DMS153 treated with DMSO at 0.1 percent for 48 hours (cell line): ENCODE data around the gene PALM.
"Not testable (repeated sequence)": the region's sequence is repeated elsewhere in the genome, so short reads cannot be mapped to it uniquely, and the experiment has no call there.

Experiments used
- DNase-seq: peaks from one replicate; lab custom pipeline; 2025; ENCODE audit not compliant: unreplicated experiment; lab: John Stamatoyannopoulos, UW

Gene PALM, protein sequence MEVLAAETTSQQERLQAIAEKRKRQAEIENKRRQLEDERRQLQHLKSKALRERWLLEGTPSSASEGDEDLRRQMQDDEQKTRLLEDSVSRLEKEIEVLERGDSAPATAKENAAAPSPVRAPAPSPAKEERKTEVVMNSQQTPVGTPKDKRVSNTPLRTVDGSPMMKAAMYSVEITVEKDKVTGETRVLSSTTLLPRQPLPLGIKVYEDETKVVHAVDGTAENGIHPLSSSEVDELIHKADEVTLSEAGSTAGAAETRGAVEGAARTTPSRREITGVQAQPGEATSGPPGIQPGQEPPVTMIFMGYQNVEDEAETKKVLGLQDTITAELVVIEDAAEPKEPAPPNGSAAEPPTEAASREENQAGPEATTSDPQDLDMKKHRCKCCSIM

DNA sequence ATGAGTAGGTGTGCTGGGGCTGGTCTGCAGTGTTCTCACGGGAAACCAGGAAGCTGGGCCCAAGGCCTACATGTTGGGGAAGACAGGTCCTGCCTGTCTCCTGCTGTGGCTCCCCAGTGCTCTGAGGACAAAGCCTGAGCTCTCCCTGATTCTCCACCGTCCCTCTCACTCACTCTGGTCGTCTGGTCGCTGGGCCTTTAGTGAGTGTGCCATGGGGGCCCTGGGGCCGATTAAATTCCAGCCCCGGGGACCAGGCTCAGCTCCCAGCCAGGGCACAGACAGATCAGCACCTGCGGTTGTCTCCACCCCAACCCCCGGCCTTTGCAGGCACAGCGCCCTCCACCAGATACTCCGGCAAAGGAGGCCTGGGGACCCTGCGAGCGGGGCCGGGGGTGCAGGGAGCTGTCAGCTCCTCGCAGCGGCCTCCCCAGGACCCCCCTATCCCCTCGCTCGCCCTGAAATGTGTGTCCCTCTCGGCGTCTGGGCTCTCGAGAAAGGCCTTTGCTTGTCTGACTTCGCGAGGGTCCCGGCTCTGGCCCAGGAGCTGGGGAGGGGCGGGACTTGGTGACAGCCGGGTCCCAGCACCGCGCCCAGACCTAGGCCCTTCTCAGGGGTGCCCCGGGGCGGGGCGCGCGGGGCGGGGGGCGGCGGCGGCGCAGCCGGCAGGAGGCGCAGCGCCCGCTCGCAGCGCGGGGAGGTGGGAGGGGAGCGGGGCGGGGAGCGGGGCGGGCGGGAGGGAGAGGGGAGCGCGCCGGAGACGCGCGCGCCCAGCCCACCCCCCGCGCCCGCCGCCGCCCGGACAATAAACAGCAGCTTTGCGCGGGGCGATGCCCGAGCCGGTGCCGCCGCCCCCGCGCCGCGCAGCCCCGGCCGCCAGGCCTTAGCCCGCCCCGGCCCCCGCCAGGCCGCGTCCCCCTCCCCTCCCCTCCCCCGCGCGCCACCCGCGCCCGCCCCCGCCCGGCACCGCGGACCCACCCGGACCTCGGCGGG, at the start of gene PALM:
Gene PALM (plus strand): TSS at position 782 of the 990 bp plus-strand sequence. CDS start 212 bp downstream, outside the sequence.
- DNase-seq, result no peak

DNA sequence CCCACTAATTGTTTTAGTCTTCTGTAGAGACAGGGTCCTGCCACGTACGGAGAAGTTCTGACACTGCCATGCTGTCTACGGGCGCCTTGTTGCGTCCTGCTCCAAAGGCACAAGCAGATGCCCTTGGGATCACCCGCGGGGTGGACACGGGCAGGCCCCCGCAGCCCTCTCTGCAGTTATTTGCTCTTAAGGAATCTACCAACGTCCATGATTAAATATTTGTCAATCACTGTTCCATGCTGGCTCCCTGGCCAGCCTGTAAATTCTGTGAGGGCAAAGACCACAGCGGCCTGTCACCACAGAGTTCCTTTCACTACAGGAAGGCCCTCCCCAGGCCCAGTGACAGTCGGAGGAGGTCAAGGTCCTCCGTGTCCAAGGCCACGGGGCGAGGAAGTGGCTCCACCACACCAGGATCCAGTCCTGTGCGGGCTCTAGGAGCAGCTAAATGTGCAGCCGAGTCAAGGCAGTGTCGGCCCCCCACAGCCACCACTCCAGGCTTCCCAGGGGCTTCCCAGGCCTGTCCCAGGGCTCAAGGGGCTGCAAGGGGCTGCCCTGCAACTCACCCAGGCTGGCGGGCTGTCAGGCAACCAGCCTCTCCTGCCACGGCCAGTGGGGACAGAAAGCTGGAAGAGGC, 47.8 kb upstream of the PALM start:
- DNase-seq, result no peak

DNA sequence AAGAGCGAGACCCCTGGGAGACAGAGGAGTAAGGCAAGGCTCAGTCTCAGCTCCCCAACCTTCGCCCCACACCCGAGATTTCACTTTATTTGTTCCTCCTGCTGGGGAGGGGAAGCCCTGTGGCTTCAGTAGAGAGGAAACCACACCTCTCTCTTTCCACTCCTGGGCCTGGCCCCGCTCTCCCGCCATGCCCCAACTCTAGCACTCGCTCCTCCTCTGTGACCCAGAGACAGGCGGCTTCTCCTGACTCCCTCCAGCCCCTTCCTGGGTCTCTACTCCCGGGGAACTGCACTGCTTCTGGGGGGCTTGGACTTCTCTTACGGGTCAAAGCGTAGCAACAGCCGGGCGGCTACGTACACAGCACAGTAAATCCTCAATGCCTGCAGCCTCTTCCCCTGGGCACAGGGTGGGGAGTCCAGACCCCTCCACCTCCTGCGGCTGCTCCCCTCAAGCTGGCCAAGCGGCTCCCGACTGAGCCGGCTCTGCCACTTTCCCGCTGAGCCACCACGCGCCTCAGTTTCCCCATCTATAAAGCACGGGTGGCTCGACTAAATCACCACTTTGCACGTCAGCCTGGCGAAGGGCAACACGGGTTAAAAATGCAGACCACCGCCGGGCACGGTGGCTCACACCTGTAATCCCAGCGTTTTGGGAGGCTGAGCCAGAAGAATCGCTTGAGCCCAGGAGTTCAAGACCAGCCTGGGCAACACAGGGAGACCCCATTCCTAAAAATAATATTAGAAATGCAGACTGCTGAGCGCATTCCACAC, 47.1 kb upstream of the PALM start:
- no peak for DNase-seq

DNA sequence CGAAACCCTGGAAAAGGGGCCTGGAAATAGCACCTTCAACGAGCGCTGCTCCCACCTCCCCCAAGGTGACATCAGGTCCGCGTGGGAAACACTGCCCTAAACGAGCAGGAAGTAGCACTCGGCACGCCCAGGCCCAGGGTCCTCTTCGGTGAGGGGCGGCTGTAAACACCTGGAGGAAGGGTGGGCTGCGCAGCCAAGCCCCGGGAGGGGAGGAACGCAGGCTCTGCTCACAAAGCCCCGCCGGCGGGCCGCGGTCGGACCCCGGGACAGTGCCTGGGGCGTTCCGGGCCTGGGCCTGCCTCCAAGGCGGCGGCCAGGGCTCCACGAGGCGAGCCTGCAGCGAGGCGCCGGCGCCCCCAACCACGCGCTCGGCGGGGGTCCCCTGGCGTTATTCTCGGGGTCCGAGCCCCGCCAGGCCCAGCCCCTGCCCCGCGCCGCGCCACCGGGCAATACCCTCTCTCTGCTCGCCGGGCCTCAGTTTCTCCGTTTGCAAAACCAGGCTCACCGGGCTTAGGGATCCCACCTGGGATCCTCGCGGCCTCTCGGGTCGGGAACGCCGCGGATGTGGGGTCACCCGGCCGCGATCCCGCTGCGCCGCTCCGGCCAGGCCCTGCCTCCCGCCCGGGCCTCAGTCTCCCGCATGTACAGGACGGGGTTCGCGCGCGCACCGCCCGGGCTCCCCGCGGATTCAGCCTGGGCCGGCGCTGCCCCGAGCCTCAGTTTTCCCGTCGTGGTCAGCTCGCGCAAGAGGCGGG, 46.4 kb upstream of the PALM start:
- DNase-seq, result no peak

GRCh38 chr19:662962-663681, 45.6 kb upstream of the PALM start, which contains the start of gene RNF126:
RNF126 (minus strand) TSS chr19:663214; CDS start chr19:663121, 93 bp downstream.
- DNase-seq, result peak; percentile 29

GRCh38 chr19:663682-664117, 45.0 kb upstream of the PALM start:
- no peak for DNase-seq

DNA sequence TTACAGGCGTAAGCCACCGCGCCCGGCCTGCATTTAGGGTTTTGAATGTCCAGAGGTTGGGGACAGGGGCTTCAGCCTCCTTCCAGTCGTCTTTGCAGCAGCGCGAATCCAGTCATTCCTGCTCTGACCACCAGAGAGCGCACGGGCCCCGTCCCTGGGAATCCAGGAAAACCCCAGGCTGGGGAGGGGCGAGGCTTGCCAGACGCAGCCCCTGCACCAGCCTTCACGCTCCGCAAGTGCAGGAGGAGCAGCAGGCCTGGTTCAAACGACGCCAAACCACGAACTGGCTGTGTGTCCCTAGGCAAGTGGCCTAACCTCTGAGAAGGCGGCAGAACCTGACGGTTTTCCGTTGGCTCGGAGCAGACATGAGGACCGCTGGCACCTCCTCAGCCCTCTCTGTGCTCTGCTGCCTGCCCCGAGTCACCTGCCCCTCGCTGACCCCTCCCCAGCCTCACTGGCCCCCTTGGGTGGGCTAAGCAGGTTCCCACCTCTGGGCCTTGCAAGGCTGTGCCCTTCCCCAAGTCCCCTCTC, 43.8 kb upstream of the PALM start:
- peak; percentile 30 for DNase-seq

- DNase-seq, result not testable (repeated sequence)
Observed at GRCh38 chr19:666985-667573, 41.7 kb upstream of the PALM start.

GRCh38 chr19:668675-669434, 39.9 kb upstream of the PALM start:
- not testable (repeated sequence) for DNase-seq

GRCh38 chr19:670609-671075, 38.1 kb upstream of the PALM start:
- DNase-seq, result no peak

DNA sequence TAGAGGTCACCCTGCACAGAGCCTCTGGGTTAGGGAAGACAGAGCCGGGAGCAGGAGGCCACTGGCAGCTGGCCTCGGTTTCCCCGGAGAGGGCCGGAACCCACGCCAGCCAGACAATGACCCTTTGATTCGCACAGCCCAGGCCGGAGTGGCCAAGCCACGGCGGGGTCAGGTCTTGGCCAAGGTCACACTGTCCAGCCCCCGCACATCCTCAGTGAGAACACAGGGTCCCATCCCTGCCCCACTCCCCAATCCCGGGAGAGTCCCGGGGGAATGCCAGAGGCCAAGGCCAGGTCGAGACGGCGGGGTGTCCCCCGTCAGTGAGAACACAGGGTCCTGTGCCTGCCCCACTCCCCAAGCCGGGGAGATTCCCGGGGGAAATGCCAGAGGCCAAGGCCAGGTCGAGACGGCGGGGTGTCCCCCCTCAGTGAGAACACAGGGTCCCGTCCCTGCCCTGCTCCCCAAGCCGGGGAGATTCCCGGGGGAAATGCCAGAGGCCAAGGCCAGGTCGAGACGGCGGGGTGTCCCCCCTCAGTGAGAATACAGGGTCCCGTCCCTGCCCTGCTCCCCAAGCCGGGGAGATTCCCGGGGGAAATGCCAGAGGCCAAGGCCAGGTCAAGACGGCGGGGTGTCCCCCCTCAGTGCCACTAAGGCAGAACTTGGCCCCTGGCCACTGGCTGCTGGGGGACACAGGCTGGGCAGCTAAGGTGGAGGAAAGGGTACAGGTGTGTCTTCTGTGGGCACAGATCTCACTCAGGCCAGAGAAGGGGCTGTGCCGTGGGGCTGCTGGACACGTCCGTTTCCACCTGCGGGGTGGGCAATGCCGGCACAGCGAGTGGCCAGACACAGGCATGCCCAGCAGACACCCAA, 34.2 kb upstream of the PALM start:
- no peak for DNase-seq

- DNase-seq, result no peak
Observed at GRCh38 chr19:676007-676338, 32.8 kb upstream of the PALM start.

DNA sequence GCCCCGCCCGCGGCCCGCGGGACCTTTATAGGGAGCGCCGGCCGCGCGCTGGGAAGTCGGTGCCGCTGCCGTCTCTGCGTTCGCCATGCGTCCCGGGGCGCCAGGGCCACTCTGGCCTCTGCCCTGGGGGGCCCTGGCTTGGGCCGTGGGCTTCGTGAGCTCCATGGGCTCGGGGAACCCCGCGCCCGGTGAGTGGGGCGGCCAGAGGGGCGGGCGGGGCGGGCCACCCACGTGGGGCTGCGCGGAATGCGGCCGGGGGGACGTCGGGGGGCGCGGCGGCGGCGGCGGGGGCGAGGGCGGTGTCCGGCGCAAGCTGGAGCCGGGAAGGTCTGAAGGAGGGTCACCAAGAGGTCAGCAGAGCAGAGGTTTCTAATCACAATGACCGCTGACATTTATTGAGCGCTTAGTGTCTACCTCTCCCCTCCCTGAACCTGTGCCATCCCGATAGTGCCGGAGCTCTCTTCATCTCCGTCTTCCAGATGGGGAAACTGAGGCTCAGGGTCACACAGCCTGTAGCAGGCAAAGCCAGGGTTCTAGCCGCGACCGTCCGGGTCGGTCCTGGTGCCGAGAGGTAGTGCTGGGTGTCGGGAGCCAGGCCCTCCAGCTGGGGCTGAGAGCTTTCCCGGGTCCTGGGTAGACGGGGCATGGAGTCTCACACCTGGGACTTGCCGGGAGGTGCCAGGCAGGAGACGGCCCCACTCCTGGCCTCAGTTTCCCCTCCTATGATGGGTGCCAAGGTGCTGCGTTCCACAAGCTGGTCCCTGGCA, 32.2 kb upstream of the PALM start, which contains the start of gene FSTL3:
Gene FSTL3 (plus strand): TSS at position 54 of the 767 bp plus-strand sequence. CDS start 32 bp downstream, at position 86.
- no peak for DNase-seq

GRCh38 chr19:677201-677600, 31.5 kb upstream of the PALM start:
- DNase-seq, result no peak

- DNase-seq, result no peak
Observed at GRCh38 chr19:677601-678436, 30.9 kb upstream of the PALM start.
